NOMO-1 treated with DMSO at 0.1 percent for 48 hours (cell line): Measurements from ENCODE around the gene OLIG2.

Experiments
- DNase-seq: peaks from one replicate; lab custom pipeline; 2025; ENCODE audit not compliant: unreplicated experiment; lab: John Stamatoyannopoulos, UW

Gene OLIG2

DNA sequence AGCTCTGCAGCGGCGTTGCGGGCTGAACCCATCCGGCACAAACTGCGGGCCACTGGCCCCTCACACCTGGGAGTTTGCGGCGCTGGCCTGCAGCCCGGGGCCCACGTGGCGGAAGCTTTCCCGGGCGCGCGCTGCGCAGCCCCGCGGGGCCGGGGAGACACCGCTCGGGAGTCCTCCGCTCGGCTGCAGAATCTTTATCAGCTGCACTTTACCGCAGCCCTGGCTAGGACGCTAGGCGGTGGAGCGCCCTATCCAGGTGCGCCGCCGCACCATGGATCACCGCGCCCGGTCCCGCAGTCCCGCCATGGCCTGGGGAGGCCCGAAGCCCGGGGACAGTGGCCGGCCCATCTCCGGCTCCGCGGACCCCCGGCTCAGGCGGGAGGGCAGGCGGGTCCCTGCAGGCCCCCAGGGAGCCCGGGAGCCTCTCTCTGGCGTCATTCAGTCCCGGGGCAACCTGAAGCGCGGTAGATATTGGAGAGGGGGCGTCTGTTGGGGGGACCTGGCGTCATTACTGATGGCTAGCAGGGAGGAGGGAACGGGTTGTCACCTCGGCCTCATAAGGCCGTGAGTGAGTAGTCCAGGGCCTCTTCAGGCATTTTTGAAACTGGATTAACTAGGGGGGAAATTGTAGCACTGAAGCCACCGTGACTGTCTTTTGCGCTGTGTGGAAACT is 5.7 kb upstream of the OLIG2 start:
- DNase-seq: no peak

DNA sequence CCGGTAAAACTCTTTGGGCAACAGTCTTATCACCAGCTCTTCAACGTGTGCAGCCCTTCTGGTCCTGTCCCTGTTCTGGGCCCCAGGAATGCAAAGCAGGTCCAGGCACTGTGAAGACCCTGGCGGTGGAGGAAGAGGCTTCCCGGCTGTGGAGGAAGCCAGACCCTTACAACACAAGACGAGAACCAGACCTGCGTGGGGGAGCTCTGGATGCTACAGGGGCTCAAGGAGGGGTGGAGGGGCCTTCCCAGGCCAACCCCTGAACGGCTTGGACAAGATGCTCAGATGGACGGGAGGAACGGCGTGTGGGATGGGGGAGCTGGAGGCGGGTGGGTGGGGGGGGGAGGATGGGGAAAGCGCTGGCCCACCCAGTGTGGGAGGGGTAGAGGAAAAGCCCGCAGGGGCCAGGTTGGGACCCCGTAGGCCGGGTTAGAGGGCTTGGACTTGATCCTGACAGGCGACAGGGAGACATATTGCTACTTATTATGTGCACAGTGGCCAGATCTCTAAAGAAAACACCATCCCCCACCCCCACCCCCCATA is 5.1 kb upstream of the OLIG2 start:
- no peak for DNase-seq

DNA sequence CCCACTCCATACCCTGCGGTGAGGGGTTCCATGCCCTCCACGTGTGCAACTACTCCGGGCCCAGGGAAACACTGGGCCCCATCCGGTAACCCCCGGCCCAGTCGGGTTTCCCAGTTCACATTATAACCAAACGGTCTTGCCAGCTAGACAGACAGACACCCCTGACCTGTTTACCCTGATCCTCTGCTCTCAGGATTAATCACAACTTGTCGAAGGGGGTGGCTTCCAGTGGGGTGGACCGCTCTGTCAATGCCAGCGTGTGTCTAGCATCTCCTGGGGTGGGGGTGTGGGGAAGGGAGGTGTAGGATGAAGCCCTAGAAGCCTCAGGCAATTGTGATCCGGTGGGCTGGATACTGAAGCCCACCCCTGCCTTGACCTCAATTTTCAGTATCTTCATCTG is 4.6 kb upstream of the OLIG2 start:
- no peak for DNase-seq

GRCh38 chr21:33021667-33022066 is 4.1 kb upstream of the OLIG2 start:
- no peak for DNase-seq

GRCh38 chr21:33022489-33022827 is 3.3 kb upstream of the OLIG2 start:
- no peak for DNase-seq

DNA sequence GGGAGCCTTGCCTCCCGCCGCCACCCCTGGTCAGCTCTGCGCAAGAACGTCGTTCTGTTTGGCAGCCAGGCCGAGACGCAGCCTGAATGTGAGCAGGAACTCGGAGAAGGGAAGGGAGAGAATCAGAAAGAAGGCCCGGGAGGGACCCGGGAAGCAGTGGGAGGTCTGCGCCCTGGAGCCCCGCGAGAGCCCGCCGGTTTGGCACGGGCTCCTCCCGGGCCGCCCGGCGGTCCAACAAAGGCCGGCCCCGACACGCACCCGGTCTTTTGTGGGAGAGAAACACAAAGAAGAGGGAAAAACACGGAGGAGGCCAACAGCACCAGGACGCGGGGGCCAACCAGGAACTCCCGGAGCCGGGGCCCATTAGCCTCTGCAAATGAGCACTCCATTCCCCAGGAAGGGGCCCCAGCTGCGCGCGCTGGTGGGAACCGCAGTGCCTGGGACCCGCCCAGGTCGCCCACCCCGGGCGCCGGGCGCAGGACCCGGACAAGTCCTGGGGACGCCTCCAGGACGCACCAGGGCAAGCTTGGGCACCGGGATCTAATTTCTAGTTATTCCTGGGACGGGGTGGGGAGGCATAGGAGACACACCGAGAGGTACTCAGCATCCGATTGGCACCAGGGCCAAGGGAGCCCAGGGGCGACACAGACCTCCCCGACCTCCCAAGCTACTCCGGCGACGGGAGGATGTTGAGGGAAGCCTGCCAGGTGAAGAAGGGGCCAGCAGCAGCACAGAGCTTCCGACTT is 2.7 kb upstream of the OLIG2 start:
- no peak for DNase-seq

GRCh38 chr21:33023574-33024200 is 2.0 kb upstream of the OLIG2 start:
- DNase-seq: no peak

GRCh38 chr21:33024201-33025103 is 1.3 kb upstream of the OLIG2 start:
- no peak for DNase-seq

GRCh38 chr21:33025106-33025488 is 638 bp upstream of the OLIG2 start:
- DNase-seq: peak; percentile 45

GRCh38 chr21:33026443-33026858 is 716 bp downstream of the OLIG2 start:
- peak; percentile 59 for DNase-seq

GRCh38 chr21:33026878-33027400 is 1.2 kb downstream of the OLIG2 start:
- DNase-seq: no peak

GRCh38 chr21:33027401-33028286 is 1.9 kb downstream of the OLIG2 start:
- no peak for DNase-seq

DNA sequence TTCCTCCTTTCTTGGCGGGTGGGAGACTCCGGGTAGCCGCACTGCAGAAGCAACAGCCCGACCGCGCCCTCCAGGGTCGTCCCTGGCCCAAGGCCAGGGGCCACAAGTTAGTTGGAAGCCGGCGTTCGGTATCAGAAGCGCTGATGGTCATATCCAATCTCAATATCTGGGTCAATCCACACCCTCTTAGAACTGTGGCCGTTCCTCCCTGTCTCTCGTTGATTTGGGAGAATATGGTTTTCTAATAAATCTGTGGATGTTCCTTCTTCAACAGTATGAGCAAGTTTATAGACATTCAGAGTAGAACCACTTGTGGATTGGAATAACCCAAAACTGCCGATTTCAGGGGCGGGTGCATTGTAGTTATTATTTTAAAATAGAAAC is 2.5 kb downstream of the OLIG2 start:
- DNase-seq: no peak

GRCh38 chr21:33028773-33029384 is 3.1 kb downstream of the OLIG2 start:
- DNase-seq: peak; percentile 23

- no peak for DNase-seq
Observed at GRCh38 chr21:33029385-33029921, 3.7 kb downstream of the OLIG2 start.

GRCh38 chr21:33029975-33030461 is 4.3 kb downstream of the OLIG2 start:
- DNase-seq: no peak

DNA sequence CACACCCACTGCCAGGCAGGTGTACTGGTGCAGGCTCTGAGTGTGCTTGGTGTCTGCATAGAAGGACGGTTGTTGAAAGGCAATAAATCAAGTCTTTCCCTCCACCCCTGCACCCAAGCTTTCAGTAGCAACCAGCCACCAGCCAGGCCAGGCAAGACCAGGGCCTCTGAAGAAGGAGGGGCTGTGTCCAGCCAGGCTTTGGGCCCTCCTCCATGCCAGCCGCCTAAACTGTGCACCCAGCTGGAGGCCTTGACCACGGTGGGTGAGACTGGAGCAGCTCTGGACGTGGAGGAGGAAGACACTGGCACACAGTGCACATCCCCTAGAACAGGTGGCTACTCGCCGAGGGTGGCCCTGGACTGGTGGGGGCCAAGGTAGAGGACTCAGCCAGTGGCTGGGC is 4.9 kb downstream of the OLIG2 start:
- peak; percentile 20 for DNase-seq

GRCh38 chr21:33031152-33031911 is 5.6 kb downstream of the OLIG2 start:
- DNase-seq: no peak
